DND-41 (cell line): ENCODE results near the gene RPL3.

Source experiments
- CTCF ChIP-seq: IDR thresholded peaks from 2 replicates; pipeline ENCODE4 v1.5.1; 2012; ENCODE audit warnings: borderline replicate concordance, low read length, moderate library complexity, mild to moderate bottlenecking; ENCODE audit not compliant: poor library complexity, severe bottlenecking; ENCODE audit errors: extremely low read depth
- EZH2 ChIP-seq: IDR thresholded peaks from 3 replicates; pipeline ENCODE4 v1.6.1; 2012; ENCODE audit warnings: borderline replicate concordance, low read depth, mild to moderate bottlenecking, moderate library complexity, low read length, inconsistent platforms; ENCODE audit not compliant: severe bottlenecking

DNA sequence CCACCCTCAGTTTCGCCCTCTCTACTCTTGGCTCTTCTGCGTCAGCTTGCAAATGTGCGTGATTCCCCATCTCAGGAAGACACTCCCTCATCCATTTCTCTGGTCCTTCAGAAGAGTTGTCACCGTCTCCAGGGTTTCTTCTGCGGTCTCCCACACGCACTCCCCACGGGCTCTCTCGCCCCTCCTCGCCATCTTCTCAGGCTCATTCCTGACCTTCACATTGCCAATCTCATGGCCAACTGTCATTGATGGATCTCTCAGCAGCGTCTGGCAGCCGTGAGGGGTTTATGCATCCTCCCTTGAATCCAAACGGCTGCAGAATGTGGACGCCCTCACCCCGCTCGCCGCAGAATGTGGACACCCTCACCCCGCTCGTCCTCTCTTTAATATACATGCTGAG is 40.8 kb upstream of the RPL3 start:
- TF ChIP-seq CTCF (no peak), EZH2 (no peak)
